Ishikawa (cell line): ENCODE data around the gene G2E3.
A peak's percentile ranks its signal among the peaks of the same experiment; 100 is the strongest.

Experiments used
- CEBPB ChIP-seq: IDR thresholded peaks from 2 replicates; pipeline ENCODE4 v1.6.1; 2012
- CREB1 ChIP-seq: IDR thresholded peaks from 2 replicates; pipeline ENCODE4 v1.6.1; 2012; ENCODE audit warnings: low read depth
- EGR1 ChIP-seq: IDR thresholded peaks from 2 replicates; pipeline ENCODE4 v1.6.1; 2012
- EP300 ChIP-seq: IDR thresholded peaks from 2 replicates; pipeline ENCODE4 v1.6.1; 2012; ENCODE audit warnings: borderline replicate concordance
- FOXM1 ChIP-seq: IDR thresholded peaks from 2 replicates; pipeline ENCODE4 v1.6.1; 2012; ENCODE audit warnings: low read depth, borderline replicate concordance
- NFIC ChIP-seq: IDR thresholded peaks from 2 replicates; pipeline ENCODE4 v1.6.1; 2012
- RAD21 ChIP-seq: IDR thresholded peaks from 2 replicates; pipeline ENCODE4 v1.6.1; 2012; ENCODE audit warnings: low read depth
- TAF1 ChIP-seq: IDR thresholded peaks from 2 replicates; pipeline ENCODE4 v1.6.1; 2012; ENCODE audit warnings: low read depth, mild to moderate bottlenecking
- TCF12 ChIP-seq: IDR thresholded peaks from 2 replicates; pipeline ENCODE4 v1.6.1; 2012; ENCODE audit warnings: low read depth
- TEAD4 ChIP-seq: IDR thresholded peaks from 2 replicates; pipeline ENCODE4 v1.6.1; 2012
- YY1 ChIP-seq: IDR thresholded peaks from 2 replicates; pipeline ENCODE4 v1.6.1; 2012; ENCODE audit warnings: low read depth
- ZBTB7A ChIP-seq: IDR thresholded peaks from 2 replicates; pipeline ENCODE4 v1.6.1; 2012; ENCODE audit warnings: low read depth
- TF ChIP-seq, protein P1 (sequence below): IDR thresholded peaks from 2 replicates; pipeline ENCODE4 v1.6.1; 2012
- TF ChIP-seq, protein P2 (sequence below): IDR thresholded peaks from 2 replicates; pipeline ENCODE4 v1.6.1; 2012; ENCODE audit warnings: low read depth, mild to moderate bottlenecking
- TF ChIP-seq, protein P3 (sequence below): IDR thresholded peaks from 2 replicates; pipeline ENCODE4 v1.6.1; 2012

Gene G2E3

DNA sequence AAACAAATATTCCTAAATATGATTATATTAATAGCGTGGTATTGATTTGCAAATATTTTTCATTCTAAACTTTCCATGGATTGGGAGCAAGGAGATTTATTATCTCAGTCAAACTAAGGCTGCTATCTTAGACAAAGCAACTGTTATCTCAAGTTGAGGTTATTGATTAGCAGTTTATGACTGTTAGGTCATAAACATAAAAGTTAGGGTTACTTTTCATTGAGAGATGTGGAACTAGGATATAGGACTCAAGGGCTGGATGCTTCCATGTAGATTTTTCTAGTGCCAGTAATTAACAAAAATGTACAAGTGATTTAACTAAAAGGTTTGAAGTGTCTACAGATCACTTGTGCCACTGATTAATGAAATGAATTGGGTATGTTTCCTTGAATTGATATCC is 82.2 kb downstream of the G2E3 start:
- TF ChIP-seq TAF1: no peak

- TF ChIP-seq EGR1 (no peak), CEBPB (no peak), EP300 (no peak), TEAD4 (no peak), TCF12 (no peak), RAD21 (no peak), TAF1 (no peak), YY1 (no peak), FOXM1 (no peak), CREB1 (no peak), ZBTB7A (no peak), NFIC (no peak)
- TF ChIP-seq, protein P1, sequence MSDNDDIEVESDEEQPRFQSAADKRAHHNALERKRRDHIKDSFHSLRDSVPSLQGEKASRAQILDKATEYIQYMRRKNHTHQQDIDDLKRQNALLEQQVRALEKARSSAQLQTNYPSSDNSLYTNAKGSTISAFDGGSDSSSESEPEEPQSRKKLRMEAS: no peak
- TF ChIP-seq, protein P2, sequence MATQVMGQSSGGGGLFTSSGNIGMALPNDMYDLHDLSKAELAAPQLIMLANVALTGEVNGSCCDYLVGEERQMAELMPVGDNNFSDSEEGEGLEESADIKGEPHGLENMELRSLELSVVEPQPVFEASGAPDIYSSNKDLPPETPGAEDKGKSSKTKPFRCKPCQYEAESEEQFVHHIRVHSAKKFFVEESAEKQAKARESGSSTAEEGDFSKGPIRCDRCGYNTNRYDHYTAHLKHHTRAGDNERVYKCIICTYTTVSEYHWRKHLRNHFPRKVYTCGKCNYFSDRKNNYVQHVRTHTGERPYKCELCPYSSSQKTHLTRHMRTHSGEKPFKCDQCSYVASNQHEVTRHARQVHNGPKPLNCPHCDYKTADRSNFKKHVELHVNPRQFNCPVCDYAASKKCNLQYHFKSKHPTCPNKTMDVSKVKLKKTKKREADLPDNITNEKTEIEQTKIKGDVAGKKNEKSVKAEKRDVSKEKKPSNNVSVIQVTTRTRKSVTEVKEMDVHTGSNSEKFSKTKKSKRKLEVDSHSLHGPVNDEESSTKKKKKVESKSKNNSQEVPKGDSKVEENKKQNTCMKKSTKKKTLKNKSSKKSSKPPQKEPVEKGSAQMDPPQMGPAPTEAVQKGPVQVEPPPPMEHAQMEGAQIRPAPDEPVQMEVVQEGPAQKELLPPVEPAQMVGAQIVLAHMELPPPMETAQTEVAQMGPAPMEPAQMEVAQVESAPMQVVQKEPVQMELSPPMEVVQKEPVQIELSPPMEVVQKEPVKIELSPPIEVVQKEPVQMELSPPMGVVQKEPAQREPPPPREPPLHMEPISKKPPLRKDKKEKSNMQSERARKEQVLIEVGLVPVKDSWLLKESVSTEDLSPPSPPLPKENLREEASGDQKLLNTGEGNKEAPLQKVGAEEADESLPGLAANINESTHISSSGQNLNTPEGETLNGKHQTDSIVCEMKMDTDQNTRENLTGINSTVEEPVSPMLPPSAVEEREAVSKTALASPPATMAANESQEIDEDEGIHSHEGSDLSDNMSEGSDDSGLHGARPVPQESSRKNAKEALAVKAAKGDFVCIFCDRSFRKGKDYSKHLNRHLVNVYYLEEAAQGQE: no peak
- TF ChIP-seq, protein P3, sequence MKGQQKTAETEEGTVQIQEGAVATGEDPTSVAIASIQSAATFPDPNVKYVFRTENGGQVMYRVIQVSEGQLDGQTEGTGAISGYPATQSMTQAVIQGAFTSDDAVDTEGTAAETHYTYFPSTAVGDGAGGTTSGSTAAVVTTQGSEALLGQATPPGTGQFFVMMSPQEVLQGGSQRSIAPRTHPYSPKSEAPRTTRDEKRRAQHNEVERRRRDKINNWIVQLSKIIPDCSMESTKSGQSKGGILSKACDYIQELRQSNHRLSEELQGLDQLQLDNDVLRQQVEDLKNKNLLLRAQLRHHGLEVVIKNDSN: no peak
Observed at GRCh38 chr14:30645600-30645999, 86.6 kb downstream of the G2E3 start.

GRCh38 chr14:30648471-30648870 is 89.5 kb downstream of the G2E3 start:
- TF ChIP-seq, protein P1: no peak

GRCh38 chr14:30651937-30652336 is 93.0 kb downstream of the G2E3 start:
- no peak for TF ChIP-seq CEBPB

- no peak for TF ChIP-seq RAD21
- TF ChIP-seq, protein P3: no peak
- no peak for TF ChIP-seq TAF1
- TF ChIP-seq CEBPB: no peak
Observed at GRCh38 chr14:30655124-30655523, 96.2 kb downstream of the G2E3 start.

DNA sequence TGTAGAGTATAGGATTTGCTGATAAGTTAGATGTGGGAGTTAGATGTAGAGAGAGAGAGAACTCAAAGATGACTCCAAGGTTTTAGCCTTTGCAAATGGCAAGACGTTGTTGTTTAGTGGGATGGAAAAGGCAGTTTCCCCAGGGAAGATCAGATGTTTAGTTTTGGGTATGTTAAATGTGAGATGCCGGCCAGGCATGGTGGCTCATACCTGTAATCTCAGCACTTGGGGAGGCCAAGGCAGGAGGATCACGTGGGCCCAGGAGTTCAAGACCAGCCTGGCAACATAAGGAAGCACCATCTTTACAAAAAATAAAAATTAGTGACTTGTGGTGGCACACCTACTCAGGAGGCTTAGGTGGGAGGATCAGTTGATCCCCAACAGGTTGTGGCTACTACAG is 96.7 kb downstream of the G2E3 start:
- TF ChIP-seq, protein P1: no peak
- TF ChIP-seq, protein P2: no peak
- TF ChIP-seq RAD21: no peak

- TF ChIP-seq CEBPB (peak; percentile 50; the same call in 1 of the 2 replicates), YY1 (no peak), RAD21 (peak; percentile 28; the same call in 1 of the 2 replicates)
Observed at GRCh38 chr14:30656190-30656632, 97.3 kb downstream of the G2E3 start.

DNA sequence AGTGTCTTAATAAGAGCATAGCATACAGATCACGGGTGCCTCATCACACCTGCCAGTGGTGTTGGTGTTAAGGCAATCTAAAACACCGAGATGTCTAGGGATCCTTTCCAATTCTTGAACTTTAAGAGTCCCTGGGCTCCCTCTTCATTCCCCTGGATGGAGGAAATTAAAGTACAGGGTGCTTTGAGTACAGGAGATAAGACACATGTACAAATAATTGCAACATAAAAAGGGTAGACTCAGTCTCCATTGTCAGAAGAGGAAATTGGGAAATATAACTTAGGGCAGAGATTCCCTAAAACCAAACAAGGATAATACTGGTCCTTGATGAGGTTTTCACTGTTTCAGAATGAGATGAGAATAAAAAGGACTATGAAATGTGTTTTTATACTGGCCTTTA is 98.1 kb downstream of the G2E3 start:
- TF ChIP-seq EGR1: no peak
- TF ChIP-seq, protein P1: no peak
- no peak for TF ChIP-seq ZBTB7A
- TF ChIP-seq YY1: no peak
- no peak for TF ChIP-seq TEAD4
- TF ChIP-seq CREB1: no peak
- no peak for TF ChIP-seq FOXM1
- TF ChIP-seq TAF1: no peak
- TF ChIP-seq, protein P2: no peak
- TF ChIP-seq, protein P3: no peak
- TF ChIP-seq RAD21: no peak
- TF ChIP-seq EP300: no peak
- TF ChIP-seq CEBPB: no peak
- TF ChIP-seq TCF12: no peak
- no peak for TF ChIP-seq NFIC
